IMR-90 (cell line): ENCODE results near the gene TUBGCP2. TPM values are rescaled to one million over a fixed set of nuclear protein-coding genes. Genes with fewer than 3 reads are reported as not detected.

Experiments used
- ATAC-seq: fragments of 200-7000 bp; cut with Tn5 transposase; 2 replicates; pipeline ENCODE4 v1.9.1; 2020; ENCODE audit warnings: low read depth, mild to moderate bottlenecking, moderate library complexity
- BruUV-seq: library from RNA; stranded (reverse); fragments of 400-500 nt; replicated peaks from 2 replicates; lab custom pipeline; 2021; lab: Mats Ljungman, UMichigan
- CTCF ChIA-PET: fragments of 300-600 bp; formaldehyde crosslinking; extraction: SDS; loops from one replicate; lab custom pipeline; 2021; ENCODE audit warnings: antibody characterized with exemption; lab: Yijun Ruan, JAX
- POLR2A ChIA-PET: fragments of 300-600 bp; sonication (Branson Sonifier 250); formaldehyde crosslinking; loops from one replicate; lab custom pipeline; 2022; ENCODE audit warnings: antibody characterized with exemption; ENCODE audit not compliant: unreplicated experiment; lab: Charles Lee
- DNase-seq: peaks from one replicate; pipeline ENCODE4 v3.0.0; 2013
- H2AFZ ChIP-seq: replicated peaks from 2 replicates; pipeline ENCODE3; 2013; ENCODE audit warnings: low read length, mild to moderate bottlenecking; ENCODE audit not compliant: poor library complexity
- H2AK5ac ChIP-seq: 2 replicates; pipeline ENCODE4 v1.6.1; 2013; ENCODE audit warnings: low read depth, low read length, inconsistent platforms
- H2AK9ac ChIP-seq: replicated peaks from 2 replicates; pipeline ENCODE3; 2013; ENCODE audit warnings: mild to moderate bottlenecking, low read depth, low read length, moderate library complexity; ENCODE audit not compliant: poor library complexity
- H2BK120ac ChIP-seq: 2 replicates; pipeline ENCODE4 v1.6.1; 2013; ENCODE audit warnings: low read depth, low read length, inconsistent platforms
- H2BK15ac ChIP-seq: 3 replicates; pipeline ENCODE4 v1.6.1; 2013; ENCODE audit warnings: low read depth, low read length, inconsistent platforms
- H2BK20ac ChIP-seq: 2 replicates; pipeline ENCODE4 v1.6.1; 2013; ENCODE audit warnings: low read depth, mild to moderate bottlenecking, inconsistent platforms, low read length, moderate library complexity
- H2BK5ac ChIP-seq: 2 replicates; pipeline ENCODE4 v1.6.1; 2013; ENCODE audit warnings: mild to moderate bottlenecking, low read depth, low read length, inconsistent platforms; ENCODE audit not compliant: poor library complexity, severe bottlenecking
- H3K14ac ChIP-seq: replicated peaks from 2 replicates; pipeline ENCODE4 v1.6.1; 2013; ENCODE audit warnings: low read depth, low read length, inconsistent platforms
- H3K18ac ChIP-seq: 2 replicates; pipeline ENCODE4 v1.6.1; 2013; ENCODE audit warnings: low read depth, low read length, control low read depth
- H3K23ac ChIP-seq: 2 replicates; pipeline ENCODE4 v1.6.1; 2013; ENCODE audit warnings: low read depth, low read length, inconsistent platforms
- H3K27ac ChIP-seq: 2 replicates; pipeline ENCODE4 v1.5.1; 2013; ENCODE audit warnings: mild to moderate bottlenecking, control low read depth, low read length; ENCODE audit not compliant: insufficient read depth
- H3K27me3 ChIP-seq: 2 replicates; pipeline ENCODE4 v1.6.1; 2013; ENCODE audit warnings: low read length; ENCODE audit not compliant: control insufficient read depth, insufficient read depth
- H3K36me3 ChIP-seq: 2 replicates; pipeline ENCODE4 v1.6.1; 2013; ENCODE audit warnings: low read length, mixed read lengths; ENCODE audit not compliant: control insufficient read depth, insufficient read depth
- H3K4ac ChIP-seq: 2 replicates; pipeline ENCODE4 v1.6.1; 2013; ENCODE audit warnings: low read depth, low read length, inconsistent platforms
- H3K4me1 ChIP-seq: 2 replicates; pipeline ENCODE4 v1.6.1; 2013; ENCODE audit warnings: low read length, mixed read lengths; ENCODE audit not compliant: control insufficient read depth, insufficient read depth
- H3K4me2 ChIP-seq: 2 replicates; pipeline ENCODE4 v1.6.1; 2013; ENCODE audit warnings: low read depth, mild to moderate bottlenecking, control low read depth, low read length, moderate library complexity
- H3K4me3 ChIP-seq: 2 replicates; pipeline ENCODE4 v1.5.1; 2013; ENCODE audit warnings: low read depth, mild to moderate bottlenecking, control low read depth, low read length, moderate library complexity; ENCODE audit not compliant: insufficient read depth
- H3K56ac ChIP-seq: 2 replicates; pipeline ENCODE4 v1.6.1; 2013; ENCODE audit warnings: low read length, inconsistent platforms; ENCODE audit not compliant: insufficient read depth; ENCODE audit errors: extremely low read depth
- H3K79me1 ChIP-seq, 2 experiments: 2 replicates each; pipeline ENCODE4 v1.6.1; 2013; ENCODE audit warnings: low read length in 2 of 2, inconsistent platforms in 1 of 2, low read depth in 1 of 2
- H3K9ac ChIP-seq: 2 replicates; pipeline ENCODE4 v1.6.1; 2013; ENCODE audit warnings: low read depth, low read length, control low read depth
- H3K9me1 ChIP-seq: 2 replicates; pipeline ENCODE4 v1.6.1; 2013; ENCODE audit warnings: low read length, inconsistent platforms; ENCODE audit not compliant: insufficient read depth
- H3K9me3 ChIP-seq: 2 replicates; pipeline ENCODE4 v1.6.1; 2013; ENCODE audit warnings: low read length; ENCODE audit not compliant: control insufficient read depth, insufficient read depth
- H4K20me1 ChIP-seq: 2 replicates; pipeline ENCODE4 v1.6.1; 2013; ENCODE audit warnings: low read length, inconsistent platforms; ENCODE audit not compliant: insufficient read depth
- H4K5ac ChIP-seq: 2 replicates; pipeline ENCODE4 v1.6.1; 2013; ENCODE audit warnings: mild to moderate bottlenecking, low read depth, low read length, control low read depth
- H4K8ac ChIP-seq, 2 experiments: 2 replicates each; pipeline ENCODE4 v1.6.1; 2013; ENCODE audit warnings: low read depth in 2 of 2, low read length in 2 of 2, control low read depth in 1 of 2, inconsistent platforms in 1 of 2
- H4K91ac ChIP-seq: 2 replicates; pipeline ENCODE4 v1.6.1; 2013; ENCODE audit warnings: low read depth, low read length, inconsistent platforms; ENCODE audit not compliant: insufficient read depth
- BHLHE40 ChIP-seq: fragments of 150-350 bp; IDR thresholded peaks from 2 replicates; pipeline ENCODE4 v1.6.1; 2016; ENCODE audit warnings: mild to moderate bottlenecking, low read depth, low read length
- FOS ChIP-seq: fragments of 150-350 bp; IDR thresholded peaks from 2 replicates; pipeline ENCODE4 v1.6.1; 2016; ENCODE audit warnings: low read depth, low read length
- POLR2A ChIP-seq: IDR thresholded peaks from 2 replicates; pipeline ENCODE4 v1.6.1; 2012; ENCODE audit warnings: mild to moderate bottlenecking, low read depth, low read length
- SMC3 ChIP-seq: fragments of 150-350 bp; IDR thresholded peaks from 2 replicates; pipeline ENCODE4 v1.6.1; 2016; ENCODE audit warnings: low read depth, mild to moderate bottlenecking, antibody characterized with exemption, low read length, moderate library complexity
- WGBS, 2 experiments: methylation state at CpG; one replicate each; pipeline versions ENCODE4 v1.1.5 to v1.1.7; 2013; ENCODE audit warnings: missing lambda C conversion rate in 2 of 2; ENCODE audit not compliant: insufficient read length in 1 of 2; ENCODE audit errors: extremely low coverage in 2 of 2; 5-methylcytosine and 5-hydroxymethylcytosine counted together
- dilution Hi-C: fragments of 300-500 bp; cut with HindIII; formaldehyde crosslinking; loops from one replicate; pipeline ENCODE4 v1.14.3; 2018; ENCODE audit warnings: low sequenced_read_pairs; ENCODE audit not compliant: unreplicated experiment
- in situ Hi-C: fragments of 300-500 bp; cut with MboI; formaldehyde crosslinking; loops from 3 replicates; pipeline ENCODE4 v1.14.3; 2019; ENCODE audit warnings: low sequenced_read_pairs, inconsistent platforms, mixed read lengths
- intact Hi-C: fragments of 100-400 bp; cut with micrococcal nuclease; formaldehyde crosslinking; loops from 2 replicates; pipeline ENCODE4 v1.10.0; 2022
- polyA plus RNA-seq, 3 experiments: library from polyadenylated mRNA; depleted of rRNA; stranded (reverse); fragments of >200 nt; gene quantifications; 2 replicates each; pipeline ENCODE4 v1.2.3, GENCODE V29; 2012; ENCODE audit warnings: low replicate concordance in 1 of 3
- total RNA-seq: library from RNA; depleted of rRNA; stranded (reverse); fragments of >200 nt; gene quantifications from 2 replicates; pipeline ENCODE4 v1.2.3, GENCODE V29; 2012

TUBGCP2 gene
- total and polyA plus RNA-seq, 2 of the 4 experiments (the other 2 are of a cell fraction): 48.1 to 72.6 TPM

DNA sequence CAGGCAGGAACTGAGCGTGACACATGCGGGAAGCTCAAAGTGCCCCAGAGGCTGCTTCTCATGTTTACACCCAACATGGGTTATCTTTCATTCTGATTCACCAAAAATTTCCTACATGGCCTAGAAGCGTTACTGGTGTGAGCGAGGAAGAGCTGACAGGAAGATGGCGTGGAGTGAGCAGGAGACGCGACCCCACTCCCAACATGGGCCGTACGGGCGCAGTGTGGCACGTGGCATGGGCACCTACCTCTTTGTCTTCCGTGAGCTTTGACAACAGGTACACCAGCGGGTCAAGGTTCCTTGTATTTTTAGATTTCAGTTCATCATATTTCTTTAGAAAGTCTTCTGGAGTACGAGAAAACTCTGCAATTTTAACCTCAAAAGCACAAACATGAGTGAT, 8.9 kb downstream of the TUBGCP2 start:
- intact Hi-C loops: no loop called here
- Histone ChIP-seq H3K18ac (no peak overlapping the region), H3K4me1 (no peaks in the 10 kb centered on the region)

More for the DNA sequence above, 8.9 kb downstream of the TUBGCP2 start:
- H3K9me1 ChIP-seq: no peaks in the 10 kb centered on the region; the same call in 1 of the 2 replicates
- peak overlapping the region; percentile 28 for H2AK9ac ChIP-seq
- no peaks in the 10 kb centered on the region for H3K27me3 ChIP-seq
- H2AFZ ChIP-seq: no peak overlapping the region
- no peak overlapping the region for H3K4me2 ChIP-seq
- H3K23ac ChIP-seq: no peak overlapping the region
- dilution Hi-C loops (no loop called here), in situ Hi-C loops (no loop called here)
- DNase-seq (no peak), ATAC-seq (no peak)
- no peak overlapping the region for H3K9ac ChIP-seq
- peaks cover 26% of the 10 kb centered on the region for H4K20me1 ChIP-seq
- no peak overlapping the region for H3K4ac ChIP-seq
- no peak overlapping the region for H2BK20ac ChIP-seq
- H3K14ac ChIP-seq: no peak overlapping the region
- H2BK15ac ChIP-seq: no peak overlapping the region
- no peak overlapping the region for H3K56ac ChIP-seq
- no peak overlapping the region for H4K8ac ChIP-seq
- TF ChIP-seq BHLHE40 (no peak), FOS (no peak), POLR2A (no peak), SMC3 (no peak)
- H4K5ac ChIP-seq: no peak overlapping the region
- BruUV-seq: no TSS peak
- peaks cover 15 to 25% of the 10 kb centered on the region in 2 experiments; a peak in 3 of 4 replicates for H3K79me1 ChIP-seq
- no peak overlapping the region for H2AK5ac ChIP-seq
- ChIA-PET CTCF (no interaction called here), POLR2A (no interaction called here)
- H2BK5ac ChIP-seq: no peak overlapping the region
- H3K4me3 ChIP-seq: no peak overlapping the region
- no peaks in the 10 kb centered on the region for H3K9me3 ChIP-seq
- 100% methylated on average over 1 of the region's 14 CpGs; no CpG with 5 or more reads in 1 of the 2 experiments for WGBS, 2 experiments
- H3K36me3 ChIP-seq: peaks cover 53% of the 10 kb centered on the region
- H2BK120ac ChIP-seq: no peak overlapping the region
- no peak overlapping the region for H3K27ac ChIP-seq
- H4K91ac ChIP-seq: no peak overlapping the region
